GM12878 (cell line): ENCODE measurements around the gene KRTAP9-4. TPM values are rescaled to one million over a fixed set of nuclear protein-coding genes. Genes with fewer than 3 reads are reported as not detected.

Experiments used
- ATAC-seq: fragments of 200-7000 bp; cut with Tn5 transposase; 3 replicates; pipeline ENCODE4 v1.9.1; 2020; ENCODE audit warnings: mild to moderate bottlenecking, moderate library complexity
- BruUV-seq: library from RNA; stranded (reverse); fragments of 400-500 nt; replicated peaks from 2 replicates; lab custom pipeline; 2021; lab: Mats Ljungman, UMichigan
- CTCF ChIA-PET: fragments of 300-600 bp; sonication (Branson Sonifier 250); formaldehyde crosslinking; extraction: SDS; loops from one replicate; lab custom pipeline; 2021; ENCODE audit warnings: inconsistent platforms; lab: Yijun Ruan, JAX
- POLR2A ChIA-PET: fragments of 350-600 bp; formaldehyde crosslinking; extraction: SDS; loops from one replicate; lab custom pipeline; 2021; ENCODE audit warnings: inconsistent platforms; lab: Charles Lee
- RAD21 ChIA-PET: fragments of 300-600 bp; sonication (Branson Sonifier 250); formaldehyde crosslinking; loops from one replicate; lab custom pipeline; 2023; ENCODE audit warnings: antibody characterized with exemption; ENCODE audit not compliant: unreplicated experiment; lab: Charles Lee
- SMC1A ChIA-PET: fragments of 300-600 bp; sonication (Branson Sonifier 250); formaldehyde crosslinking; loops from one replicate; lab custom pipeline; 2023; ENCODE audit not compliant: unreplicated experiment, uncharacterized antibody; lab: Charles Lee
- DNase-seq: peaks from one replicate; pipeline ENCODE4 v3.0.0-alpha.2; 2011; ENCODE audit warnings: low read depth, low spot score
- FAIRE-seq: peaks from 3 replicates; lab custom pipeline; 2011; peaks lifted over from hg19 to GRCh38; lab: Jason Lieb, UNC
- H2AFZ ChIP-seq: 2 replicates; pipeline ENCODE4 v1.6.0; 2011; ENCODE audit warnings: low read depth, low read length, control low read depth; ENCODE audit not compliant: control insufficient read depth
- H3K27ac ChIP-seq: 2 replicates; pipeline ENCODE4 v1.5.1; 2011; ENCODE audit warnings: control low read depth; ENCODE audit not compliant: control insufficient read depth, insufficient read depth
- H3K27me3 ChIP-seq, 2 experiments: replicated peaks in 1 of 2; 2 replicates each; pipeline versions ENCODE4 v1.6.0 to v1.6.1; 2011; ENCODE audit warnings: low read length in 1 of 2; ENCODE audit not compliant: control insufficient read depth in 2 of 2, insufficient read depth in 2 of 2
- H3K36me3 ChIP-seq, 2 experiments: 2 replicates each; pipeline ENCODE4 v1.5.1; 2011; ENCODE audit warnings: low read length in 1 of 2; ENCODE audit not compliant: control insufficient read depth in 2 of 2, insufficient read depth in 2 of 2
- H3K4me1 ChIP-seq: 2 replicates; pipeline ENCODE4 v1.6.1; 2011; ENCODE audit warnings: mild to moderate bottlenecking, low read length, moderate library complexity, mixed read lengths; ENCODE audit not compliant: control insufficient read depth, insufficient read depth
- H3K4me2 ChIP-seq: 2 replicates; pipeline ENCODE4 v1.6.0; 2011; ENCODE audit warnings: control low read depth; ENCODE audit not compliant: control insufficient read depth, insufficient read depth
- H3K4me3 ChIP-seq: fragments of 200-600 bp; sonication (generic); 2 replicates; pipeline ENCODE4 v1.5.1; 2016
- H3K79me2 ChIP-seq: 2 replicates; pipeline ENCODE4 v1.6.0; 2011; ENCODE audit warnings: low read length; ENCODE audit not compliant: control insufficient read depth, insufficient read depth
- H3K9ac ChIP-seq: 2 replicates; pipeline ENCODE4 v1.8.0; 2011; ENCODE audit warnings: low read length, control low read depth, mixed read lengths; ENCODE audit not compliant: control insufficient read depth, insufficient read depth
- H3K9me3 ChIP-seq: replicated peaks from 3 replicates; pipeline ENCODE4 v1.5.1; 2011; ENCODE audit warnings: mild to moderate bottlenecking, low read length; ENCODE audit not compliant: control insufficient read depth, insufficient read depth
- H4K20me1 ChIP-seq: 2 replicates; pipeline ENCODE4 v1.6.0; 2011; ENCODE audit not compliant: control insufficient read depth, insufficient read depth
- ATF3 ChIP-seq: IDR thresholded peaks from 2 replicates; pipeline ENCODE4 v1.6.1; 2011; ENCODE audit warnings: low read depth, mild to moderate bottlenecking, low read length, moderate library complexity, borderline replicate concordance; ENCODE audit errors: extremely low read depth
- EED ChIP-seq: sonication (generic); IDR thresholded peaks from 2 replicates; pipeline ENCODE4 v1.6.1; 2016; ENCODE audit warnings: antibody characterized with exemption, low read depth
- ESRRA ChIP-seq: IDR thresholded peaks from 2 replicates; pipeline ENCODE4 v1.6.1; 2012; ENCODE audit warnings: mild to moderate bottlenecking, low read length, improper control_type of control experiment
- EZH2 ChIP-seq: IDR thresholded peaks from 2 replicates; pipeline ENCODE4 v1.6.1; 2012; ENCODE audit warnings: low read depth, mild to moderate bottlenecking, control low read depth, inconsistent platforms, low read length, borderline replicate concordance; ENCODE audit not compliant: control insufficient read depth
- FOS ChIP-seq: IDR thresholded peaks from 3 replicates; pipeline ENCODE4 v1.6.1; 2011; ENCODE audit warnings: borderline replicate concordance; ENCODE audit not compliant: insufficient read length; ENCODE audit errors: extremely low read depth
- HCFC1 ChIP-seq: fragments of 150-350 bp; IDR thresholded peaks from 2 replicates; pipeline ENCODE4 v1.6.1; 2014; ENCODE audit warnings: low read length
- IKZF1 ChIP-seq: fragments of 450-650 bp; conservative IDR thresholded peaks from 2 replicates; pipeline ENCODE4 v1.6.1; 2017; ENCODE audit warnings: antibody characterized with exemption, mild to moderate bottlenecking
- MEF2A ChIP-seq: IDR thresholded peaks from 2 replicates; pipeline ENCODE4 v1.6.1; 2011; ENCODE audit warnings: low read depth, mild to moderate bottlenecking, low read length, moderate library complexity; ENCODE audit not compliant: insufficient read depth
- RAD51 ChIP-seq: fragments of 450-650 bp; IDR thresholded peaks from 2 replicates; pipeline ENCODE4 v1.6.1; 2016; ENCODE audit warnings: moderate library complexity, mild to moderate bottlenecking, inconsistent platforms
- RUNX3 ChIP-seq: IDR thresholded peaks from 2 replicates; pipeline ENCODE4 v1.6.1; 2012; ENCODE audit warnings: low read length, inconsistent platforms
- SUZ12 ChIP-seq: fragments of 200-600 bp; sonication (generic); IDR thresholded peaks from one replicate; pipeline ENCODE4 v1.6.1; 2018; ENCODE audit warnings: antibody characterized with exemption, mild to moderate bottlenecking; ENCODE audit not compliant: unreplicated experiment
- TCF12 ChIP-seq: IDR thresholded peaks from 2 replicates; pipeline ENCODE4 v1.6.1; 2011; ENCODE audit warnings: low read depth, mild to moderate bottlenecking, low read length
- TCF3 ChIP-seq: IDR thresholded peaks from 2 replicates; pipeline ENCODE4 v1.6.1; 2012; ENCODE audit warnings: low read depth, mild to moderate bottlenecking, low read length, borderline replicate concordance; ENCODE audit not compliant: insufficient read depth
- WGBS: methylation state at CpG from one replicate; pipeline ENCODE4 v1.1.6; 2016; ENCODE audit warnings: low lambda C conversion rate; ENCODE audit not compliant: insufficient replicate concordance, insufficient coverage; ENCODE audit errors: missing lambda C conversion rate; 5-methylcytosine and 5-hydroxymethylcytosine counted together
- in situ Hi-C: fragments of 300-500 bp; cut with MboI; formaldehyde crosslinking; loops from 9 replicates; pipeline ENCODE4 v1.14.3; 2018; ENCODE audit warnings: mixed read lengths
- intact Hi-C: fragments of 100-400 bp; cut with micrococcal nuclease; formaldehyde crosslinking; loops from one replicate; pipeline ENCODE4 v1.14.2; 2022; ENCODE audit not compliant: unreplicated experiment
- polyA plus RNA-seq, 11 experiments: library from polyadenylated mRNA; depleted of rRNA in 4 of 11; unstranded in 6 of 11; stranded (reverse) in 5 of 11; fragments of >200 nt; fragmentation: Nextera tagmentation in 4 of 11; fragmentation: Illumina TruSeq in 1 of 11; extraction: Ambion mirVana in 4 of 11; extraction: Trizol in 1 of 11; gene quantifications; 1 replicate in 1 of 11; 2 replicates in 10 of 11; pipeline versions ENCODE4 v1.2.1 to v1.2.3, GENCODE V29; 2011 to 2016; ENCODE audit warnings: inconsistent platforms in 2 of 11, missing spikeins in 2 of 11, low read depth in 1 of 11
- total RNA-seq, 4 experiments: library from RNA; depleted of rRNA in 3 of 4; stranded (reverse); fragments of >200 nt in 3 of 4; fragmentation: Illumina TruSeq in 1 of 4; extraction: Trizol in 1 of 4; gene quantifications; 2 replicates each; pipeline versions ENCODE4 v1.2.1 to v1.2.3, GENCODE V29; 2013 to 2021

The KRTAP9-4 gene
- total and polyA plus RNA-seq, 10 of the 15 experiments (the other 5 are each of a cell fraction or from before 2014, with no cell fraction given) = not detected

GRCh38 chr17:41230094-41230493 is 19.4 kb upstream of the KRTAP9-4 start:
- RAD21 ChIA-PET = no interaction called here
- Histone ChIP-seq H3K9ac (no peak overlapping the region), H3K9me3 (no peaks in the 10 kb centered on the region), H3K27ac (no peak overlapping the region), H4K20me1 (no peaks in the 10 kb centered on the region), H3K79me2 (no peaks in the 10 kb centered on the region), H3K27me3 (peaks cover 0 to 3% of the 10 kb centered on the region in 2 experiments; a peak in 1 of 4 replicates), H3K4me2 (no peak overlapping the region), H3K4me1 (no peaks in the 10 kb centered on the region), H3K4me3 (no peak overlapping the region), H3K36me3 (no peaks in the 10 kb centered on the region), H2AFZ (no peak overlapping the region)
- in situ Hi-C loops (no loop called here), intact Hi-C loops (no loop called here)
- no TSS peak for BruUV-seq
- ATAC-seq = no peak
- SMC1A ChIA-PET = interaction anchor here (0.9 kb wide), 1 partner anchor 40 kb away, joined by 3 read pairs; the partner anchor contains the start of gene KRTAP9-1
- no peak for DNase-seq
- CTCF ChIA-PET = no interaction called here
- no peak for TF ChIP-seq EED
- no peak for TF ChIP-seq EZH2
- TF ChIP-seq RAD51 = no peak
- no peak for TF ChIP-seq HCFC1
- no peak for TF ChIP-seq ESRRA
- no peak for TF ChIP-seq FOS
- no peak for TF ChIP-seq TCF3
- TF ChIP-seq RUNX3 = no peak
- TF ChIP-seq MEF2A = no peak
- POLR2A ChIA-PET = no interaction called here
- no peak for FAIRE-seq

DNA sequence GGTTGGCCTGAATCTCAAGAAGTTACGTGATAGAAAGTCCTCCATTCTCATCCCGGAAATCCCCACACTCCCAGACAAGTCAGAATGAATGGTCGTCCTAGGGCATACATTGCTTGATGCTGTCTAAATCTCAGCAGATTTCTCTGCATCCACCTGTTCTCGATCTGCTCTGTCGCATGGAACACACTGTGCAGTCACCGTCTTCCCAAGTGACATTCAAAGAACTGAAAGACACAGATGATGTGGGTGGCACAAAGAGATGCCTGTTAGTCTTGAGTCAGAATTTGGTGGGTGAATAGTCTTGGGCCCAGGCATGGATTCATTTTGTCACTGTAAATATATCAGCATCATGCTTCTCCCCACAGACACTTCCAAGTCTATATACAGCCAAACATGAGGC is 17.8 kb upstream of the KRTAP9-4 start:
- in situ Hi-C loops = no loop called here
- no peak for TF ChIP-seq TCF12
- no peak for TF ChIP-seq ATF3
- TF ChIP-seq SUZ12 = no peak
- TF ChIP-seq IKZF1 = no peak

More for the DNA sequence above, 17.8 kb upstream of the KRTAP9-4 start:
- Histone ChIP-seq H3K4me2 (no peak overlapping the region), H4K20me1 (no peaks in the 10 kb centered on the region), H3K36me3 (no peaks in the 10 kb centered on the region), H3K27ac (no peak overlapping the region), H2AFZ (no peak overlapping the region), H3K4me1 (no peaks in the 10 kb centered on the region), H3K27me3 (peaks cover 0 to 3% of the 10 kb centered on the region in 2 experiments; a peak in 1 of 4 replicates), H3K9me3 (no peaks in the 10 kb centered on the region), H3K79me2 (no peaks in the 10 kb centered on the region), H3K9ac (no peak overlapping the region), H3K4me3 (no peak overlapping the region)
- intact Hi-C loops = no loop called here
- FAIRE-seq (no peak), DNase-seq (no peak), ATAC-seq (no peak)
- RAD21 ChIA-PET = no interaction called here
- SMC1A ChIA-PET = no interaction called here
- CTCF ChIA-PET = no interaction called here
- POLR2A ChIA-PET = no interaction called here
- no TSS peak for BruUV-seq
- WGBS = 46% methylated on average over 6 of the region's 6 CpGs
